Tibial nerve (tissue), 3 donors: ENCODE data around the gene SHC2.

Experiments used
- POLR2A ChIP-seq, 2 donors: fragments of 450-650 bp; IDR thresholded peaks; one replicate each; pipeline ENCODE4 v1.6.1; 2017; ENCODE audit warnings: antibody characterized with exemption in 2 of 2, mild to moderate bottlenecking in 2 of 2, moderate library complexity in 2 of 2
- TF ChIP-seq, protein P1 (sequence below), 5 experiments: fragments of 200-600 bp in 3 of 5; fragments of 450-650 bp in 2 of 5; sonication (generic) in 3 of 5; IDR thresholded peaks; one replicate each; pipeline ENCODE4 v1.5.1; 2016 to 2019; ENCODE audit warnings: antibody characterized with exemption in 5 of 5, mild to moderate bottlenecking in 3 of 5, moderate library complexity in 2 of 5

DNA sequence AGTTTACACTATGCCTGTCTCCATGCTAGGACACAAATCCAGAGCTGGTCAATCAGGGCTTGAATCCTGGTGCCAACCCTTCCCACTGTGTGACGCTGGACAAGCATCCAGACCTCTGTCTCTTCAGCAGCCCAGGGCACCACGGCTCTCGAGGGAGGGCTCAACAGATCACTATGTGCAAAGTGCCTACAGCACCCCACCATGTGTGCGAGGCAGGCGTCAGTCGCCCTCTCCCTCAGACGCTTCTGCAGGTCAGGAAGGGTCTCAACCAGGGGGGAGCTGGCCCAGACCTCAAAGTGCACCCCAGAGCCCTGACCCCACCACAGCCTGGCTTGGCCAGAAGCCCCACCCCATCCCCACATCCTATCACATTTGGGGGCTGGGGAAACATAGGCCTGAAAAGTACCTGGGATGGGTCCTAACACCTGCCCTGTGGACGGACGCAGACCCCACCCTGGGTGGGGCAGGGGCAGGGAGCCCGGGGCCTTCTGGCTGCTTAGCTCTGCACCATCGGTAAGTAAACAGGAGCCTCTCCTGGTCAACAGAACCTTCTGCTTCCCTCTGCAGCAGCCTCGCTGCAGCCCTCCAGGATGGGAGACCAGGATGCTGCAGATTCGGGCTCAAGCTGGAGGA lies 49.0 kb downstream of the SHC2 start:
- TF ChIP-seq POLR2A (IDR thresholded peaks at IDR 0.05): no peak
- TF ChIP-seq, protein P1, sequence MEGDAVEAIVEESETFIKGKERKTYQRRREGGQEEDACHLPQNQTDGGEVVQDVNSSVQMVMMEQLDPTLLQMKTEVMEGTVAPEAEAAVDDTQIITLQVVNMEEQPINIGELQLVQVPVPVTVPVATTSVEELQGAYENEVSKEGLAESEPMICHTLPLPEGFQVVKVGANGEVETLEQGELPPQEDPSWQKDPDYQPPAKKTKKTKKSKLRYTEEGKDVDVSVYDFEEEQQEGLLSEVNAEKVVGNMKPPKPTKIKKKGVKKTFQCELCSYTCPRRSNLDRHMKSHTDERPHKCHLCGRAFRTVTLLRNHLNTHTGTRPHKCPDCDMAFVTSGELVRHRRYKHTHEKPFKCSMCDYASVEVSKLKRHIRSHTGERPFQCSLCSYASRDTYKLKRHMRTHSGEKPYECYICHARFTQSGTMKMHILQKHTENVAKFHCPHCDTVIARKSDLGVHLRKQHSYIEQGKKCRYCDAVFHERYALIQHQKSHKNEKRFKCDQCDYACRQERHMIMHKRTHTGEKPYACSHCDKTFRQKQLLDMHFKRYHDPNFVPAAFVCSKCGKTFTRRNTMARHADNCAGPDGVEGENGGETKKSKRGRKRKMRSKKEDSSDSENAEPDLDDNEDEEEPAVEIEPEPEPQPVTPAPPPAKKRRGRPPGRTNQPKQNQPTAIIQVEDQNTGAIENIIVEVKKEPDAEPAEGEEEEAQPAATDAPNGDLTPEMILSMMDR (IDR thresholded peaks at IDR 0.05): no peak
